Putamen (tissue), 1 donor: Measurements from ENCODE around the gene ANP32A.

Experiments used
- DNase-seq: peaks from one replicate; pipeline ENCODE4 v3.0.0-alpha.2; 2016; ENCODE audit warnings: low spot score

ANP32A gene

DNA sequence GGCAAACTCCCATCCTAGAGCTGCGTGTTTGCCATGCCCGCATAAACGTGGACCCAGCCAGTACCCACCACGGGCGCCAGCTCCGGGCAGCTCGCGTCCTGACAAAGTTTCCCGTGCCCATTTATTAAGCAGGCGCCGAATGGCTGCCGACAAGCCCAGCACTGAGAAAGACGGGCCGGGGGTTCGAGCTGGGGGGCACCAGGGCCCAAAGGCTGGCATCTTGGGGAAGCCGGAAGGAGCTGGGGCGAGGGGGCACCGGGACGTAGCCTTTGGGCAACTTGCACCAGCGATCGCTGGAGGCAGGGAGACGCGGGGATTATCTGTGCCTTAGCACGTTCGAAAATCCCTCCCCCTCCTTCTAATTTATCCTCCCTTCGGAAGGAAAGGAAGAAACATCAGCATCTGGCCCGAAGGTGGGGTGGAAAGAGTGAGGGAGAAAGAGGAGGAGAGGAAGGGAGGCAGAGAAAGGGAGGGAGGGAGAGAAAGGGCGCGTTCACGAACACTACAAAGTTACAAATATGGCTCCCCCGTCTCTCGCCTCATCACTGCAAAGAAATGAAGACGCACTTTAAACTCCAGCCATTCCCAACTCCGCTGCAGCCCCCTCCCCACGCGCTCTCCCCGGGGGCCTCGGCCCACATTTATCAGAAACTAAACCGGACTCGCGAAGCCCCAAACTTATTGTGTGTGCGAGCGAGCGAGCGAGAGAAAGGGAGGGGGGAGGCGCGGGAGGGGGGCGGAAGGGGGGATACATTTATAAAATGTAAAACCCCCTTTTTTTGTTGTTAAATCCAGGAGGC, 1.0 kb downstream of the ANP32A start:
- peak; percentile 71 for DNase-seq

DNA sequence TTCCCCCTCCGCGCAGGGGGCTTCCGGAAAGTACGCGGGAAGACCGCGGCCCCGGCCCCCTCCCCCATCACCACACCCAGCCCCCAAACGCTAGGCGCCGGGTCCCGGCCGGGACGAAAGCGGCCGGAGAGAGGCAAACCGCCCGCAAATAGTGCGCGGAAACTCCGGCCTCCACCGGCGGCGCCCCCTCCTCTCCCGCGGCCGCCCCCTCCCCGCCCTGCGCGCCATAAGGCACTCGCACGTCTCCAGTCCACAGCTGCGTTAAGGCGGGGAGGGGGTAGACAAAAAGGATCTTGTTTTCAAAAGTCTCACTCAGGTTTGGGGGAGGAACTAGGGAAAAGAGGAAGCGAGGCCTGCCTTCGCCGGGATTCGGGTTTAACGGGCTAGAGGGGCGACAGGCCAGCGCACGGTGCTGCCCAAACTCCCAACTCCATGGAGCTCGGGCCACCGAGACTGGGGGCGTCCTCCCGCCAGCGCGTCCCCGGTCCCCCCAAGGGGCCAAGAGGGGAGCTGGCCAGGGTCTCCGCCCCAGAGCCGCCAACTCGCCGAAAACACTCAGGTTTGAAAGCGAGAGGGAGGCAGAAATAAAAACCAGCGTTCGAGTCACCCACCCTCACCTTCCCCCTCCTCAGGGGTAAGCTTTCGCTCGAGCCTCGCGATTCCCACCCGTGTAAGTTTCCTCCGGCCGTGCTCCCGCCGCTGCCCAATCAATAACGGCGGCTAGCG, 1.8 kb downstream of the ANP32A start:
- peak; percentile 70 for DNase-seq

DNA sequence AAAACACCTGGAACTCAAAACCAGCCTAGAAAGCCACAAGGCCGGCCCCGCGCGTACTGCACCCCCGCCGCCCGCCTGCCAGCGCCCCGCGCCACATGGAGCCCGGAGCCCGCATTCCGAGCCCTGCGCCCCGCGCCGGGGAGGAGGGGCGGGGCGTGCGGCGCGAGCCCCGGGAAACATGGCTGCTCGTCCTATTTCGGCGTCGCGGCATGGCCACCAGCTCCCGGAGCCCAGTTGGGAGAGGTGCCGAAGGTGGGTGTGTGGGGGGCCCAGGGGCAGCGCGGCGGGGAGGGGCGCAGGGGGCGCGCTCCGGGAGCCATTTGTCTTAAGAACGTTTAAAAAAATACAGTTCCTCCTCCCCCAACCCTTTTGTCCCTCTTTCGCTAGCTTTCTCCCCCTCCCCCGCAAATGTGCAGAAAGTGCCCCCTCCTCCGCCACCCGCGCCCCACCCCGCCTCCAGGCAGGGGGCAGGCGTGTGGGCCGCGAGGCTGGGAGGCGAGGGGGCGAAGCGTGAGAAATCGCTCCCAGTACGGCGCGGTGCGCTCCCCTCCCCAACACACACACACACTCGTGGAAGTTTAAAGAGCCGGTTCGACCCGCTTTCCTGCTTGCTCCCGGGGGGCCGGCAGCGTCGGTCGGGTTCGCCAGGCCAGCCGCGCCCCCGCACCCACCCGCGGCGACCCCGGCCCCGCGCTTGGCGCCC, 2.5 kb downstream of the ANP32A start:
- peak; percentile 75 for DNase-seq

- DNase-seq: peak; percentile 72
Observed at GRCh38 chr15:68817304-68818065, 3.2 kb downstream of the ANP32A start.

- DNase-seq: no peak
Observed at GRCh38 chr15:68816795-68817303, 3.8 kb downstream of the ANP32A start.

- no peak for DNase-seq
Observed at GRCh38 chr15:68816158-68816557, 4.5 kb downstream of the ANP32A start.

GRCh38 chr15:68815598-68815997, 5.1 kb downstream of the ANP32A start:
- no peak for DNase-seq

GRCh38 chr15:68814596-68814995, 6.1 kb downstream of the ANP32A start:
- DNase-seq: no peak

GRCh38 chr15:68812597-68813431, 7.9 kb downstream of the ANP32A start:
- DNase-seq: no peak

GRCh38 chr15:68812069-68812468, 8.6 kb downstream of the ANP32A start:
- no peak for DNase-seq

- no peak for DNase-seq
Observed at GRCh38 chr15:68809517-68809916, 11.2 kb downstream of the ANP32A start.

DNA sequence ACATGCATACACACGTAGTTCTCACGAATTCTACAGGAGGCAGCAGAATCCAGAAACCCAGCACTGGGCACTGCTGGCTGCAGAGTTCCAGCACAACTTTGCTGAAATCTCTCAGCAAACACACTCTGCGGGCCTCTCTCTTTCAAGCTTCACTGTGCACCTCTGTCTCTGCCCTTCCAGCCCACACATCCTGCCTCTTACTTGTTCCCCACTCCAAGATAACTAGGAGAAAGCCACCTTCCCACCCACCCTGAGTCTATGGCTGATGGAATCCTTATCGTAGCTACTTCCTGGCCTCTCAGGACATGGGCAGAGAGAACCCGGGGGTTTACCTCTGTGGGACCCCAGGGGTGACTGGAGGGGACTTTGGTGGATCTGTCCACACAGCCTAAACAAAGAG, 11.9 kb downstream of the ANP32A start:
- no peak for DNase-seq

- DNase-seq: peak; percentile 62
Observed at GRCh38 chr15:68808091-68808490, 12.6 kb downstream of the ANP32A start.

- DNase-seq: no peak
Observed at GRCh38 chr15:68807249-68807648, 13.4 kb downstream of the ANP32A start.

DNA sequence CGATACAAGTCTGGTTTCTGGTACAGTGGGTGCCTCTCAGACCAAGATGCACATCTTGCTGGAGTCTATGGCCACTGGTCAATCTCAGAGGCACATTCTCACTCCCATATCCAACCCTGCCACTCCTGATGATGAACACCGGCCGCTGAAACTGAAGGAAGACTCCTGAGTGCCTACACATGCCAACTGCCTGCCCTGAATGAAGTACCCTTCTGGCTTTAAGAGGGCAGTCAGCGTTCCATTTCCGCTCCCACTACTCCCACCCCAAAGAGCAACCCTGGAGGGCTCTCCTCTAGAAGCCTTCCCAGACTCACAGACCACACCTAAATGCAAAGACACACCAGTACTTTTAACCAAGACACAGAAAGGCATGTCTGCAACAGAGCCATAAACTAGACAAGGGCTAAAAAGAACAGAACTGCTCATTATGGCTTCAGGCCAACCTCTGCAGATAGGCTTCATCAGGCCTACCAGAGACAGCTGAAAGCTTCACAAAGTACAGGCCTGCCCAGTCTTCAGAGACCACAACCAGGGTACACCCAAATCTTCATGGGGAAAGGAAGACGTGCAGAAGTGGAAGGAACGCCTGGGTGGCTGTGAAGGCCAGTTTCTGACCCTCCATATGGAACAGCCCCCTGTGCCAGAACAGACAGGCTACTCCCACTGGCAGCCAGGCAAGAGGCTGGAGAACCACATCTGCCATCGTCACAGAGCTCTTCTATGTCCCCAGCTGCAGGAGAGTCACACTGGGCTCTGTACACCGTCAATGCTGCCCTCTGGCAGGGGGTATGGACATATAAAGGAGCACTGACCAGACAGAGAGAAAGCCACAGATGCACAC, 14.3 kb downstream of the ANP32A start:
- DNase-seq: peak; percentile 84

DNA sequence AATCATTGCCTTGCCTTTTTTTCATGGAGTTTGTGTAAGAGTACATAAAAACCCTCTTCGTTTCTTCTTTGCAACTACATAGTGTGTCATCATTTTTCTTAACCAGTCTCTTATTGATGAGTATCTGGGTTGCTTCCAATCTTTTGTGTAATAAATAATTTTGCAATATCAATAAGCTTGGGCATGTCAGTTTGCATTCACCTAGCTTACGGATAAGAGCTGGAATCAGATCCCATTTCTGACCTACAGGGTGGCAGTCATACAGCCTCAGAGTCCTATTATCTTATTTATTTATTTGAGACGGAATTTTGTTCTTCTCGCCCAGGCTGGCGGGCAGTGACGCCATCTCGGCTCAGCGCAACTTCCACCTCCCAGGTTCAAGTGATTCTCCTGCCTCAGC, 18.3 kb downstream of the ANP32A start:
- no peak for DNase-seq

DNA sequence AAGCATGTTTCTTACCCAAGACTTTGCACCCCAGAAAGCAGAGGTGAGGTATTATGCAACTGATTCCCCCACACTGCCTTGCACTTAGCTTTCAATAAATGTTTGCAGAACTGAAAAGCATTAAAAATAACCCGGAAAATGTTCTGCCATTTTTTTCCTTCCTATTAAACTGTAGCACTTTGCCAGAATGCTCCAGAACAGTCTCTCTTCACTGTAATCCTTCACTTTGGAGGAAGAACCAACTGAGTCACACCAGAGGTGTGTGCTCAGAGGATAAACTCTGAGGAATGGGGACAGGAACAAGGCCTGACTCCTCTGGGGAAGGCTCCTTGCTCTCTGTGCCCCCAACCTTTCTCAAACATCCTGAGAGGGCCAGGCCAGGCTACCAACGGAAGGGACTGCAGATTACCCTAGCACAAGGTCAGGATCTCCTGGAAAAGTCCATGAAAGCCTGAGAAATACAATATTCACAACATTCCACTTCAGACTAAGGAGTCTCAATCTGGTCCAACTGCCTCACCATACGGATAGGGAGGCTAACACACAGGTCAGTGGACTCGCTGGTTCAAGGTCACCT, 19.0 kb downstream of the ANP32A start:
- no peak for DNase-seq

DNA sequence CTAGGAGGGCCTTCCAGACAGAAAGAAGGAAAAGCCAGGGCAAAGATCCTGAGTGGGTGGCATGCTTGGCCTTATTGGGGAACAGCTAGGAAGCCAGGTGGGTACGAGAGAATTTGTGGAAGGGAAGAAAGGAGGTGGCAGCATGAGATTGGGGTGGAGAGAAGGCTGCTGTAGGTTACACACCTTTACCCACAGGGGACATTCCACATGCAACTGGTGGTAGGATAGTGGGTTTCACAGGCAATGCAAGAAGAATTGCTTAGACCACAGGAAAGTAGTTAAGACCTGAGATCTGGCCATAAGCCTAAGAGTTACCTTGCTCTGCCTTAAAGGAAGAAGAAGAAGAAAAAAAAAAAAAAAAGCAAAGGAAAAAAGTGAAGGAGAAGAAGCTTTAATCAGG, 19.8 kb downstream of the ANP32A start:
- DNase-seq: no peak

DNA sequence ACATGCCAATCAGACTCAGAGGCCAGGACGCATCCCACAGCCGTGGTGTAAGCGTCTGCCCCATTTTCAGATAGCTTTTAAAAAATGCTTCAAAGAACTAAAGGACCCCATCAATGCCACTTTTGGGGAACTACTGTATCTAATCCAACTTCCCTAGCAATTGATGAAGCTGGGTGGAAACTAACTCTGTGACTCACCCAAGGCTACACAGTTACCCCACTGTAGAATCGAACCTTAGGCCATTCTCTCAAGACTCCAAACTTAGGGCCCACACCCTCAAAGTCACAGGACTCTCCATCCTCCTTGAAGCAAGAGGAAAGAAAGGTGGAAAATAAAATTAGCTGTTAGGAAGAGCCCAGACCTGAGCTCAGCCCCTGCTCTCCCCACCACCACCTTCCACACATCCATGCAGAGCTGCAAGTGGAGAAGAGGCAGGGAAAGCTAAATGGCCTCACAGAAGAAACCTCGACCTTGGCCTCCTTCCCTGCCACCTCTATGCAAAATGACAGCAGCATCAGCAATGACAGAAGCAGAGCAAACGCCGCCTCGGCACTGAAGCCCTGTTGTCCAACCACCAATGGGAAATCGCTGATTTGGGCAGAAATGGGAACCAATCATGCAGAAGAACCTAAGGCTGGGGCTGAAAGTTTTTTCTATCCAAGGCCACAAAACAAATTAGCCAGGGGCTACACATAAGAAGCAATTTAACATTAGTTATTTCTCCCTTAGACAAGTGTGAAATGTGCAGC, 22.2 kb downstream of the ANP32A start:
- no peak for DNase-seq
